SK-N-MC (cell line): ENCODE data around the gene ABCB9.

Experiments
- DNase-seq: peaks from one replicate; pipeline ENCODE4 v3.0.0-alpha.2; 2011; ENCODE audit warnings: low read depth, low spot score
- H3K27ac ChIP-seq: fragments of 200-600 bp; sonication (generic); 2 replicates; pipeline ENCODE4 v1.5.1; 2016; ENCODE audit warnings: mixed run types
- H3K36me3 ChIP-seq: fragments of 200-600 bp; sonication (generic); 2 replicates; pipeline ENCODE4 v1.6.1; 2017; ENCODE audit warnings: antibody characterized with exemption, low read length, mixed read lengths; ENCODE audit not compliant: insufficient read depth
- H3K4me3 ChIP-seq: fragments of 200-600 bp; sonication (generic); 2 replicates; pipeline ENCODE4 v1.5.1; 2016
- H3K9ac ChIP-seq: fragments of 200-600 bp; sonication (generic); 2 replicates; pipeline ENCODE4 v1.8.0; 2017; ENCODE audit warnings: mixed run types, mixed read lengths; ENCODE audit not compliant: insufficient read length
- H3K9me3 ChIP-seq: fragments of 200-600 bp; sonication (generic); 2 replicates; pipeline ENCODE4 v1.6.1; 2017; ENCODE audit warnings: low read depth, mild to moderate bottlenecking, antibody characterized with exemption, low read length, moderate library complexity, mixed read lengths
- EZH2 ChIP-seq: fragments of 200-600 bp; sonication (generic); IDR thresholded peaks from one replicate; pipeline ENCODE4 v1.6.1; 2017; ENCODE audit warnings: antibody characterized with exemption
- FOXP2 ChIP-seq: optimal IDR thresholded peaks from 2 replicates; pipeline ENCODE3; 2011; ENCODE audit warnings: mild to moderate bottlenecking, moderate library complexity; ENCODE audit not compliant: insufficient read depth; ENCODE audit errors: extremely low read length, control extremely low read depth
- POLR2AphosphoS5 ChIP-seq: IDR thresholded peaks from 2 replicates; pipeline ENCODE4 v1.6.1; 2012; ENCODE audit warnings: mild to moderate bottlenecking, low read depth, low read length, borderline replicate concordance

Gene ABCB9

DNA sequence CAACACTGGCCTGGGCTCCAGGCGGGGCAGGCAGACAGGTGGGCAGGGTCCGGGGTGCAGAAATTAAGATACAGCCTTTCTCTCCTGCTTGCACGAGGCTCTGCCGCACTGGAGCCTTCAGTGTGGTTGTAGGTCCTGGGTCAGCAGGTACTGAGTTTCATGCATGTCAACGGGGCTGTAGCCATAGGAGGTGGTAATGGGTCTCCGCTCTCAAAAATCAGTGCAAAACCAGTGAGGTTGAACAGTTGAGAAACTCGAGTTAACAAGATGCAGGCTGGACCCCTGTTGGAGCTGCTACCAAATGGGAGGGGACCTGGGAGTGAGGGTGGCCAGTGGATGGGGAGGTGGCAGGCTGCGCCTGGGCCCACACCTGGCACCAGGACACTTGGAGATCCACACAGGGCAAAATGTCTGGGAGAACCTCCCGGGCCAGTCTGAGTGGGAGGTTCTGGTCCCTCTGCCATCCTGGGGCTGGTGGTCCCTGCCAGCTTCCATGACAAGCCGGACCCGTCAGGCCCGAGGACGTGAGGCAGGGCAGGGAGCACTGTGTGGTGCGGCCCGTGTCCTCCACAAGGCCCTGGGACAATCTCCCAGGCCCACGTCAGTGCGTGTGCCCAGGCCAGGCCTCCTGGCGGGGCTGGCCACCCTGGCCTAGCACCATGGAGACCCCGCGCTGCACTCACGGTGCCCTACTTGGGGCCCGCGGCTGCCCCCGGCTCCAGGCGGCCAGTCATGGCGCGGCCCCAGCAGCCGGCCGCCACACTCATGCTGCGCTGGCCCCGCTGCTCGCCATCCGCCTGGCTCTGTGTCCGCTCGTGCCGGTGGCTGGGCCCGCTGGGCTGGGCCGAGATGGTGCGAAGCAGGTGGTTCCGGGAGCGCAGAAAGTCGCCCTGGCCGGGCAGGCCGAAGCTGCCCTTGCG lies 19.3 kb upstream of the ABCB9 start:
- H3K27ac ChIP-seq: no peak overlapping the region
- no peak for DNase-seq

DNA sequence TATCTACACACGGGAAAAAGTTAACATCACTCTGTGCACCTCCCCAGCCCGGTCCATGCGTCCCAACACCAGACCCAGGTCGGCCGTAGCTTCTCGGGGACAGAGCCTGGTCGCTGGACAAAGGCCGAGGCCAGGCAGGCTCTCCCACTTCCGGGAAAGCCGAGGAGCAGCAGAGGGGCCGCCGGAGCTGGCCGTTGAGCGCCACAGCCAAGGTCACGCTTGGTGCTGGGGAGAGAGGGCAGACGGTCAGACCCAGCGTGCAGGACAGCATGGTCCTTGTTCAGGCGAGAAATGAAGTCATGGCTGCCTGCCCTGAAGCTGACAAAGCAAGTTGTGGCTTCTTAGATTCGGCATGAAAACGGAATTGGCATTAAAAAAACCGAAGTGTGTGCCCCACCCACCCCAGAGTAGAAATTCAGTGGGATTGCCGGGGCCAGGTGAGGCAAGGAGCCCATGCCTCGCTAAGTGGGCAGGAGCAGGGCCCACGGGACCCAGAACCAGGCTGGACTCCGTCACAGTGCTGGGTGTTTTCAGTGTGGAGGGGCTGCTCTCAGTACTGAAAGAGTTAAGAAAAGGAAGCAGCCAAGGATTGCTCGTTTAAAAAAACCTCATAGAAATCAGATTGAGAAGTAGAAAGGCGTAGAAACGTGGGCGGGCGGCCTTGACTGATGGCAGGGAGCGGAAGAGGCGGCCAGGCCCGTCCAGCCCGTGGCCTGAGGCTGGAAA lies 18.5 kb upstream of the ABCB9 start:
- Histone ChIP-seq H3K4me3 (no peak overlapping the region), H3K27ac (0 out of 2 replicates have a peak overlapping the region, but pooled peaks have one; percentile 22), H3K9me3 (no peaks in the 10 kb centered on the region), H3K36me3 (peaks cover 7% of the 10 kb centered on the region; the same call in 1 of the 2 replicates), H3K9ac (no peak overlapping the region)
- DNase-seq: no peak
- TF ChIP-seq EZH2 (no peak), FOXP2 (no peak), POLR2AphosphoS5 (no peak; the same call in 1 of the 2 replicates)

More for the DNA sequence above, 19.3 kb upstream of the ABCB9 start:
- H3K36me3 ChIP-seq: peaks cover 7% of the 10 kb centered on the region; the same call in 1 of the 2 replicates
- no peaks in the 10 kb centered on the region for H3K9me3 ChIP-seq
- TF ChIP-seq EZH2 (no peak), POLR2AphosphoS5 (no peak), FOXP2 (no peak)
- no peak overlapping the region for H3K9ac ChIP-seq
- no peak overlapping the region for H3K4me3 ChIP-seq

GRCh38 chr12:122983789-122984515 lies 17.7 kb upstream of the ABCB9 start:
- Histone ChIP-seq H3K36me3 (peaks cover 7% of the 10 kb centered on the region; the same call in 1 of the 2 replicates), H3K27ac (0 out of 2 replicates have a peak overlapping the region, but pooled peaks have one; percentile 22), H3K9ac (no peak overlapping the region), H3K9me3 (no peaks in the 10 kb centered on the region), H3K4me3 (no peak overlapping the region)
- TF ChIP-seq POLR2AphosphoS5 (no peak), FOXP2 (no peak), EZH2 (no peak)
- DNase-seq: no peak

GRCh38 chr12:122982963-122983788 lies 16.9 kb upstream of the ABCB9 start:
- peaks cover 7% of the 10 kb centered on the region; the same call in 1 of the 2 replicates for H3K36me3 ChIP-seq
- no peak for TF ChIP-seq FOXP2
- TF ChIP-seq POLR2AphosphoS5: peak; percentile 13; the same call in 1 of the 2 replicates

GRCh38 chr12:122982477-122982815 lies 16.2 kb upstream of the ABCB9 start:
- Histone ChIP-seq H3K4me3 (no peak overlapping the region), H3K36me3 (peaks cover 7% of the 10 kb centered on the region; the same call in 1 of the 2 replicates), H3K27ac (no peak overlapping the region), H3K9ac (no peak overlapping the region), H3K9me3 (no peaks in the 10 kb centered on the region)
- DNase-seq: no peak
- no peak for TF ChIP-seq EZH2

More at GRCh38 chr12:122982963-122983788, 16.9 kb upstream of the ABCB9 start:
- H3K9ac ChIP-seq: no peak overlapping the region
- no peak for DNase-seq
- H3K4me3 ChIP-seq: no peak overlapping the region
- no peak overlapping the region for H3K27ac ChIP-seq
- H3K9me3 ChIP-seq: no peaks in the 10 kb centered on the region

GRCh38 chr12:122981587-122982476 lies 15.6 kb upstream of the ABCB9 start:
- DNase-seq: no peak
- no peak for TF ChIP-seq EZH2
- TF ChIP-seq FOXP2: no peak
- no peak for TF ChIP-seq POLR2AphosphoS5
- Histone ChIP-seq H3K9ac (peak overlapping the region; percentile 88), H3K4me3 (peak overlapping the region; percentile 96), H3K9me3 (no peaks in the 10 kb centered on the region), H3K36me3 (peaks cover 7% of the 10 kb centered on the region; the same call in 1 of the 2 replicates), H3K27ac (no peak overlapping the region)
